AG04450 (cell line): ENCODE data around the gene LYSMD2. TPM values are rescaled to one million over a fixed set of nuclear protein-coding genes. Genes with fewer than 3 reads are reported as not detected.

Experiments
- CTCF ChIA-PET: fragments of 300-600, 350-600 bp; formaldehyde crosslinking; extraction: SDS; loops from one replicate; lab custom pipeline; 2022; ENCODE audit warnings: antibody characterized with exemption, inconsistent platforms; lab: Charles Lee
- POLR2A ChIA-PET: fragments of 350-600 bp; formaldehyde crosslinking; extraction: SDS; loops from one replicate; lab custom pipeline; 2021; ENCODE audit warnings: antibody characterized with exemption, inconsistent platforms; lab: Yijun Ruan, JAX
- DNase-seq: peaks from one replicate; pipeline ENCODE4 v3.0.0-alpha.2; 2011; ENCODE audit warnings: low read depth, low spot score
- H3K27ac ChIP-seq: one replicate; pipeline ENCODE4 v1.5.1; 2012; ENCODE audit warnings: low read depth, low read length, control low read depth
- H3K27me3 ChIP-seq: one replicate; pipeline ENCODE4 v1.6.0; 2012; ENCODE audit warnings: low read length; ENCODE audit not compliant: control insufficient read depth, insufficient read depth
- H3K4me3 ChIP-seq: 2 replicates; pipeline ENCODE4 v1.5.1; 2011; ENCODE audit warnings: mild to moderate bottlenecking, low read depth, low read length, control low read depth
- H3K9me3 ChIP-seq: 2 replicates; pipeline ENCODE4 v1.5.1; 2012; ENCODE audit warnings: low read length; ENCODE audit not compliant: control insufficient read depth, insufficient read depth
- CTCF ChIP-seq: IDR thresholded peaks from 2 replicates; pipeline ENCODE4 v1.5.1; 2011; ENCODE audit warnings: low read depth, low read length, control low read depth, inconsistent platforms
- polyA plus RNA-seq: library from polyadenylated mRNA; depleted of rRNA; stranded (reverse); fragments of >200 nt; gene quantifications from 2 replicates; pipeline ENCODE4 v1.2.3, GENCODE V29; 2011; rRNA removed

Gene LYSMD2
- polyA plus RNA-seq, 1 experiment = 10.2 TPM

DNA sequence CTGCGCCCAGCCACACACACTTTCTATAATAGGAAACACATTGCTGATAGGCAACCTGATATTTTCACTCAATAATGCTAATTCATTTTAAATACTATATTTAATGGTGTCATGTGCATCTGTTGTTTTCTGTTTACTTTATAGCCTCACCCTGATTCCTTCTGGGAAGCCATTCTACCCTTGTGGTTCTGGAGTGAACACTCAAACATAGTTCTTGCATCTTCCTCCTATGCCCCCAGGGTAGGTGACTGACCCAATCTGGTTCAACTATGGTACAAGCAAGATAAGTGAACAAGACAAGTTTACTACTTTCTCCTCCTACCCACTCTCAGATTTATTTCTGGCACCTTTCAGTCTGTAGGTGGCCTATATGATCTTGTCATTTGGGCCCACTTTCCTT, 60.4 kb downstream of the LYSMD2 start:
- Histone ChIP-seq H3K27ac (no peak overlapping the region), H3K27me3 (peaks cover 7% of the 10 kb centered on the region), H3K4me3 (no peak overlapping the region), H3K9me3 (no peaks in the 10 kb centered on the region; the same call in 1 of the 2 replicates)
- DNase-seq = no peak
- TF ChIP-seq CTCF = no peak
- CTCF ChIA-PET = no interaction called here
- POLR2A ChIA-PET = no interaction called here

DNA sequence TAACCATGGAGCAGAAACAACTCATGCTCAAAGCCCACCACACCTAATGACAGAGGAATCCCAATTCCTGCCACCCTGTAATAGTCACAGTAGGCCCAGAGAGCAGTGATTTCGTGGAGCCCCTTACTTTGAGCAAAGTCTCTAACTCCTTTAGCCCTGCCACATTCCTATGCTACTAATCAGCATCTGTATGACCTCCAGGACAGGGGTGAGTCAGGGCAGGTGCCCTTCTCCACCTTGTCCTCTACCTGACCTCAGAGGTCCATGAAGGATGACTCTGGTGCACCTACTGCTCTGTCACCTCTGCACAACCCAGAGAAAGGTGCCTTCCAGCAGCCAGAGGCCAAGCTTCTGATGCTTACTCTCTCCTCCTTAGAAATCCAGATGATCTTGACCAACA, 62.2 kb downstream of the LYSMD2 start:
- no peak overlapping the region for H3K4me3 ChIP-seq
- DNase-seq = no peak
- peaks cover 4% of the 10 kb centered on the region for H3K27me3 ChIP-seq
- no peak for TF ChIP-seq CTCF
- CTCF ChIA-PET = interaction anchor here (1.7 kb wide), 1 partner anchor 25 kb away, joined by 8 read pairs; no protein-coding TSS in a partner anchor
- no peaks in the 10 kb centered on the region for H3K9me3 ChIP-seq
- no peak overlapping the region for H3K27ac ChIP-seq
- POLR2A ChIA-PET = no interaction called here

Other genes with a start within 250 kb of the LYSMD2 start
- gene DMXL2, start 114.9 kb downstream of the LYSMD2 start, polyA plus RNA-seq = 18.2 and 18.6 TPM in 2 replicates
- not detected in 2 replicates for gene SCG3, start 56.2 kb downstream of the LYSMD2 start, polyA plus RNA-seq
- 3.1 and 3.2 TPM in 2 replicates for gene TMOD2, start 13.9 kb upstream of the LYSMD2 start, polyA plus RNA-seq
- 22.7 and 29.8 TPM in 2 replicates for gene TMOD3, start 92.0 kb upstream of the LYSMD2 start, polyA plus RNA-seq
- gene LEO1, start 234.1 kb upstream of the LYSMD2 start, polyA plus RNA-seq = 6.8 and 8.0 TPM in 2 replicates